HG02798 (cell line): ENCODE measurements around the gene HEG1.

Experiments used
- ATAC-seq: cut with Tn5 transposase; IDR thresholded peaks from one replicate; pipeline ENCODE4 v1.9.1; 2021; ENCODE audit warnings: mild to moderate bottlenecking; ENCODE audit not compliant: unreplicated experiment, poor library complexity

Gene HEG1

GRCh38 chr3:125023833-125024555, 31.8 kb downstream of the HEG1 start:
- no peak for ATAC-seq

- no peak for ATAC-seq
Observed at GRCh38 chr3:125022206-125022605, 33.6 kb downstream of the HEG1 start.

GRCh38 chr3:125019271-125019670, 36.5 kb downstream of the HEG1 start:
- no peak for ATAC-seq

GRCh38 chr3:125017406-125017805, 38.4 kb downstream of the HEG1 start:
- ATAC-seq: no peak

GRCh38 chr3:125014570-125015179, 41.1 kb downstream of the HEG1 start:
- no peak for ATAC-seq

GRCh38 chr3:125013095-125013494, 42.7 kb downstream of the HEG1 start:
- no peak for ATAC-seq

GRCh38 chr3:125011941-125012340, 43.9 kb downstream of the HEG1 start:
- ATAC-seq: no peak

- ATAC-seq: no peak
Observed at GRCh38 chr3:125010393-125010792, 45.4 kb downstream of the HEG1 start.

- no peak for ATAC-seq
Observed at GRCh38 chr3:125008766-125009165, 47.0 kb downstream of the HEG1 start.

GRCh38 chr3:125006291-125006731, 49.5 kb downstream of the HEG1 start:
- ATAC-seq: no peak

- ATAC-seq: no peak
Observed at GRCh38 chr3:125005676-125006075, 50.1 kb downstream of the HEG1 start.

GRCh38 chr3:125005222-125005621, 50.6 kb downstream of the HEG1 start:
- no peak for ATAC-seq

- ATAC-seq: no peak
Observed at GRCh38 chr3:125003859-125004595, 51.8 kb downstream of the HEG1 start.

- ATAC-seq: no peak
Observed at GRCh38 chr3:125003369-125003853, 52.4 kb downstream of the HEG1 start.

GRCh38 chr3:125002414-125003368, 53.1 kb downstream of the HEG1 start:
- ATAC-seq: no peak

GRCh38 chr3:125001557-125002413, 54.0 kb downstream of the HEG1 start:
- no peak for ATAC-seq

GRCh38 chr3:125000661-125001060, 55.1 kb downstream of the HEG1 start:
- ATAC-seq: no peak

GRCh38 chr3:124999897-125000435, 55.8 kb downstream of the HEG1 start:
- ATAC-seq: no peak

GRCh38 chr3:124999317-124999716, 56.5 kb downstream of the HEG1 start:
- no peak for ATAC-seq
